GM19372 (cell line): ENCODE data around the gene RASA3.

ENCODE experiments used
- ATAC-seq: cut with Tn5 transposase; IDR thresholded peaks from one replicate; pipeline ENCODE4 v1.9.1; 2021; ENCODE audit warnings: mild to moderate bottlenecking, low read depth, moderate library complexity; ENCODE audit not compliant: unreplicated experiment

Gene RASA3

GRCh38 chr13:113946409-113947181 is 185.8 kb downstream of the RASA3 start:
- ATAC-seq: no peak

DNA sequence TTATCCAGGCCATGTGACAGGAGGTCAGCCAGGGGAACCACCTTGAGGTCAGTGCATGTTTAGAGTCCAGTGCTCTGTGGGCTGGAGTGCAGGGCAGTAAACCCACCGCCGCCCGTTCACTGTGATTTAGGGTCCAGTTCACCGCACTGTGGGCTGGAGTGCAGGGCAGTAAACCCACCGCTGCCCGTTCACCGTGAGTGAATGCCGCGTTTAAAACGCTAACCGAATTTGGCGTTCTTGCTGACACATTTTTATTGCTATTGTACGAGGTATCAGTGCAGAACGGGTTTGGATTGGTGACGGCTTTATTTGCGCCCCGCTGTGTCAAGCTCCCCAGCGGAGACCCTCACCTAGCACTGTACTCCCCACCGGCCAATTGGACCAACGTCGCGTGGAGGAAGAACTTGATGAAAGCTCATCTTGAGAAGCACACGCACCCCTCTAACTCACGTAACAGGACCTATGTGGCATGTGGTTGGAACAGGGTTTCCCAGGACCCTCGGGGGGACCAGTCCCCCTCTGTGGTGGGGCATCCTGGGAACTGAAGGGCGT is 186.5 kb downstream of the RASA3 start:
- no peak for ATAC-seq

- no peak for ATAC-seq
These were observed 188.4 kb downstream of the RASA3 start for GRCh38 chr13:113943821-113944565.

DNA sequence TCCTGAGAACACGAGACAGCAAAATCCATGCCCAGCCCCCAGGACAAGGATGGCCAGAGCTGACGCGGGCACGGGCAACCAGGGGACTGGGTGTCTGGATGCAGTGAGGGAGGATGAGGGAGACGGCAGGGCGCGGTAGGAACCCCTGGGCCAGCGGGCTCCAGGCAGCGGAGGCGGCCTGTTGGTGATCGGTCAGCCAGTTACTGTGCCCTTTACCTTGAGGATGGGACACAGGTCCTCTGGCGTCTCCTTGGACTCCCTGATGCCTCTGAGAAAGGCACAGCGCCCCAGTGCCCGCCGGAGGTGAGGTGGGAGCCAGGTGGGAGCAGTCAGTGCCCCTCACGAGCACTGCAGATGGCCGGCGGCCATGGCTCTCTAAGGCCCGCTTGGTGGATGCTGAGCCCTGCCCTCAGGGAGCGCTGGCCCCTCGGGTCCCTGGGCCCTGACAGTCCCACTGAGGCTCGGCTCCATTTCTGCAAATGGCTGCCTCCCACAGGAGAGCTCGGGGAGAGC is 189.8 kb downstream of the RASA3 start:
- ATAC-seq: no peak

- ATAC-seq: no peak
These were observed 190.7 kb downstream of the RASA3 start for GRCh38 chr13:113941571-113942191.

DNA sequence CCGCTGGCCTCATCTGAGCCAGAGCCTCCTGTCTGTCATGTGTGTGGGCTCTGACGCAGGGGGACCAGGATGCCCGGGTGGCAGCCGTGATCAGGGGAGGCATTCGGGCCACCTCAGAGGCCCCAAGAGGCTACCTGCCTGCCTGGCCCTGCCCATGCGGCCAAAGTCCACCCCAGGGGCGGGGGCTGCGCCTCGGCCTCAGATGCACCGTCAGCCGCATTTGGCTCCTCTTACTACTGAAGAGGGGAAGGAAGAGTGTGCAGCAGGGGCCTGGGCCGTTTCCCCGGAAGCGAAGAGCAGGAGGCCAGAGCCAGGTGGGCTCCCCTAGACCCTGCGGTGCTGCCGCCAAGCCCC is 192.5 kb downstream of the RASA3 start:
- ATAC-seq: no peak

- ATAC-seq: no peak
These were observed 193.1 kb downstream of the RASA3 start for GRCh38 chr13:113939129-113939943.

DNA sequence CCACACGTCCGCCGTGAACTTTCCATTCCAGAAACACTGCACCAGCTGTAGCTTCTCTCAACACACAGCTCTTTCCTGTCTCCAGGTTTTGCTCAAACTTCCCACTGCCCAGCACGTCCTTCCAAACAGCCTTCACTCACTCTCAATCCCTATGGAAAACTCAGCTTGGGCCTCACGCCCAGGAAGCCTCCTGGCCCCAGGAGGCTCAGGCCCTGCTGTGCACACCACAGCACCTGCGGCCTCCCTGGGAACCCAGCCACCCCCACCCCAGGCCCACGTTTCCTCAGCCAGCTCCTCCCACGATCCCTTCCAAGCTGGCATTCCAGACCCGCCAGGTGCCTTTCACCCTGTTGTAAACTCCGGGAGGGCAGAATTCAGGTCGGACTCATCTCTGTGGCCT is 193.7 kb downstream of the RASA3 start:
- ATAC-seq: no peak

GRCh38 chr13:113938246-113938645 is 194.2 kb downstream of the RASA3 start:
- no peak for ATAC-seq

GRCh38 chr13:113937527-113938180 is 194.8 kb downstream of the RASA3 start:
- ATAC-seq: no peak

DNA sequence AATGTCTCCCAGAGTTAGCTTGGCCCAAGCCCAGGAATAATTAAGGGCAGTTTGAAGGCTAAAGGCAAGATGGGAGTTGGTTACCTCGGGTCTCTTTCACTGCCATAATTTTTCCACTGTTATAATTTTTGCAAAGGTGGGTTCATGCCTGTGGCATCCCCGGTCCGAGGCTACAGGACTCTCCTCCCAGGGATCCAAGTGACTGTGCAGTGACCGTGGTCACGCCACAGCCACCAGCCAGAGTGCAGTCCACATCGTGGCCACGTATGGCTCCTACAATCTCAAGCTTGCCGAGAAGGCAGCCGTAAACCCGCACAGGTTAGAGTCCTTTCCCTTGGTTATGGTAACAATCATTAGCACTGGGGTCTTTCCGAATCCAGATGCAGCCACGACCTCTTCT is 195.3 kb downstream of the RASA3 start:
- no peak for ATAC-seq

DNA sequence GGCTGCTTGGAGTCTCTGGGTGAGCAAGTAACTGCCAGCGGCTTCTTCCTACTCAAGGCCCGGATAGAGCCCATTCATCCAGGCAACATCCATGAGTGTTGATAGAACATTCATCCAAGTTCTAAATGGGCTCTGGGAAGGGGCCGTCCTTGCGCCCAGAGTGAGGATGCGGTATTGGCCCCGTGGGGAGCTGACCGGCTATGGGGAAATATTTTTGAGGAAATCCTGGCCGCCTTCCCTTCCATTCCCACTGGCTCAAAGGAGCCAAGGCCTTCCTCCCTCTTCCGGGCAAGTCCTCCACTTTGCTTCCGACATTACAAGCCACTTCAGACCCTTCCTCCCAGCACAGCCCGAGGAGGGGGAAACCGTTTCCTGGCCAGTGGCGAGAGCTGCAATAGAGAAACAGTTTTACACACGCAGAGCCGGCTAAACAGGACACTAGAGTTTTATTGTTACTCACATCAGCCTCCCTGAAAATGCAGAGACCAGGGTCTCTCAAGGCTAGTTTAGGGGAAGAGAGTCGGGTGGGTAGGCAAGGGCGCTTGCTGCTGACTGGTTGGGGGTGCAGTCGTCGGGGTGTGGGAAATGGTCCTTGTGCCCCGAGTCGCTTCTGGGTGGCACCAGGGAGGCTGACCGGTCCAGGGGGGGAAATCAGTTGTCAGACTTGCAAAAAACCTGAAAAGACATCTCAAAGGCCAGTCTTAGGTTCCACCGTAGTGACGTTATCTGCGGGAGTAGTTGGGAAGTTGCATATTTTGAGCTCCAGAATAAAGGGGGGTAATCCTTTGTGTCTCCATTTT is 196.1 kb downstream of the RASA3 start:
- ATAC-seq: no peak

GRCh38 chr13:113935001-113935844 is 197.2 kb downstream of the RASA3 start:
- no peak for ATAC-seq

DNA sequence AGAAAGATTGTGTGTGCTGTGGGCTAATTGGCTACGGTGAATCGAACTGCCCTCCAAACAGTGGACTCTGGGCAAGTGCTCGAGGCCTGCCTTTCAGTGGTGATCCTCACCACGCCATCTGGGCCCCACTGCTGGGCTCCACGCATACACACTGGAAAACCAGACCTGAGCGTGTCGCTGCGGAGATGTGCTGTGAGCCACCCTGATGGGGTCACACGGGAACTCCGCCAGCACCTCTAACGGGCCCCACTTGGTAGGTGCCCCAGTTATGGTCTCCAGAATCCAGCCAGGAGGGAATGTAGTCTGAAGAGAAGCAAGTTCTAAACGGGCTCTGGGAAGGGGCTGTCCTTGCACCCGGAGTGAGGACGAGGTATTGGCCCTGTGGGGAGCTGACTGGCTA is 197.8 kb downstream of the RASA3 start:
- no peak for ATAC-seq

DNA sequence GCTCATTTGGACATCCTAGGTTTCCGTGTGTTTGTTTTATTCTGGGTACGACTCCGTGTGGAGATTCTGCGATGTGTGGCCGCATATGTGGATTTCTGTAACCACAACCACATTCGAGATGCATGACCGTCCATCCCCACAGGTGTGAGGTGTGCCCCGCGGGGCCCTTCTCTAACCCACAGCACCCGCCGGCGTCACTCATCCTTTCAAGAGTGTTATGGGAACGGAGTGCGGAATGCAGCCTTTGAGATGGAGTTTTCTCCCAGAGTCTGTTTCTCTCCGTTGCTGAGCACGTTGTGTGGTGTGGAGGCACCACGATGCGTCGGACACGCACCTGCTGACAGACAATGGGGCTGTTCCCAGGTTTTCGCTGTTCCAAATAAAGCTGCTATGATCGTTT is 198.5 kb downstream of the RASA3 start:
- no peak for ATAC-seq

- ATAC-seq: no peak
These were observed 200.5 kb downstream of the RASA3 start for GRCh38 chr13:113931841-113932459.
